Fibroblast of lung (primary cell): Measurements from ENCODE around the gene FAM181A.

Experiments used
- EZH2 ChIP-seq: IDR thresholded peaks from 2 replicates; pipeline ENCODE4 v1.5.1; 2012; ENCODE audit warnings: low read length, control low read depth, mild to moderate bottlenecking; ENCODE audit errors: missing control alignments
- TF ChIP-seq, protein P1 (sequence below), 2 donors: IDR thresholded peaks in 1 of 2; conservative IDR thresholded peaks in 1 of 2; 1 replicate in 1 of 2; 2 replicates in 1 of 2; pipeline ENCODE4 v1.5.1; 2011 to 2012; ENCODE audit warnings: low read length in 2 of 2, control low read depth in 1 of 2, inconsistent platforms in 1 of 2, low read depth in 1 of 2, mild to moderate bottlenecking in 1 of 2

DNA sequence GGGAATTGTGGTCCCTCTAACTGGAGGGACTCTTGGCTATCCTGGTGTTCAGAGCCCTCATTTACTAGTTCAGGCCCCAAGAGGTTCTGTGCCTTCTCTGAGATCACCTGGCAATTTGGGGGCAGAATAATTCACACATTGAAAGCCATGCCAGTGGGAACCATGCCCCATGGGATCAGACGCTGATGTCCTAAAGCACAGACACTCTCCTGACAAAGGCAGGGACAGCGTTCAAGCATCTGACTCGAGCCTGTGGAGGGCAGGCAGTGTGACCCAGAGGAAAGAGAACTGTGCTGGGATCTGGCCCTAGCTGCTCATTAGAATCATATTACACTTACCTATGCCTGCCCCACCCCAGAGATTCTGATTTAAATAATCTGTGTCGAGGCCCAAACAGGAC lies 51.6 kb downstream of the FAM181A start:
- TF ChIP-seq, protein P1, sequence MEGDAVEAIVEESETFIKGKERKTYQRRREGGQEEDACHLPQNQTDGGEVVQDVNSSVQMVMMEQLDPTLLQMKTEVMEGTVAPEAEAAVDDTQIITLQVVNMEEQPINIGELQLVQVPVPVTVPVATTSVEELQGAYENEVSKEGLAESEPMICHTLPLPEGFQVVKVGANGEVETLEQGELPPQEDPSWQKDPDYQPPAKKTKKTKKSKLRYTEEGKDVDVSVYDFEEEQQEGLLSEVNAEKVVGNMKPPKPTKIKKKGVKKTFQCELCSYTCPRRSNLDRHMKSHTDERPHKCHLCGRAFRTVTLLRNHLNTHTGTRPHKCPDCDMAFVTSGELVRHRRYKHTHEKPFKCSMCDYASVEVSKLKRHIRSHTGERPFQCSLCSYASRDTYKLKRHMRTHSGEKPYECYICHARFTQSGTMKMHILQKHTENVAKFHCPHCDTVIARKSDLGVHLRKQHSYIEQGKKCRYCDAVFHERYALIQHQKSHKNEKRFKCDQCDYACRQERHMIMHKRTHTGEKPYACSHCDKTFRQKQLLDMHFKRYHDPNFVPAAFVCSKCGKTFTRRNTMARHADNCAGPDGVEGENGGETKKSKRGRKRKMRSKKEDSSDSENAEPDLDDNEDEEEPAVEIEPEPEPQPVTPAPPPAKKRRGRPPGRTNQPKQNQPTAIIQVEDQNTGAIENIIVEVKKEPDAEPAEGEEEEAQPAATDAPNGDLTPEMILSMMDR (conservative IDR thresholded peaks at IDR 0.05 in 1 of 2, IDR thresholded peaks at IDR 0.05 in 1 of 2; ENCODE audit: low read depth in 1 of 2, low read length in 2 of 2): no peak
- TF ChIP-seq EZH2: no peak
